K562 (cell line): ENCODE results near the gene FETUB.

Source experiments
- FOSL1 ChIP-seq: fragments of 200-800 bp; sonication (Bioruptor generic); conservative IDR thresholded peaks from 2 replicates; pipeline ENCODE4 v1.6.1; 2016; ENCODE audit warnings: missing genetic modification characterization, missing compliant biosample characterization
- GTF2F1 ChIP-seq: IDR thresholded peaks from 2 replicates; pipeline ENCODE4 v1.6.1; 2011; ENCODE audit warnings: low read depth, low read length, improper control_type of control experiment
- MTA3 ChIP-seq: fragments of 450-650 bp; formaldehyde crosslinking; IDR thresholded peaks from 2 replicates; pipeline ENCODE4 v1.6.1; 2017; ENCODE audit warnings: mild to moderate bottlenecking, borderline replicate concordance
- TCF7L2 ChIP-seq: fragments of 150-350 bp; IDR thresholded peaks from 2 replicates; pipeline ENCODE4 v1.6.1; 2016; ENCODE audit warnings: low read depth, mild to moderate bottlenecking, low read length, moderate library complexity

DNA sequence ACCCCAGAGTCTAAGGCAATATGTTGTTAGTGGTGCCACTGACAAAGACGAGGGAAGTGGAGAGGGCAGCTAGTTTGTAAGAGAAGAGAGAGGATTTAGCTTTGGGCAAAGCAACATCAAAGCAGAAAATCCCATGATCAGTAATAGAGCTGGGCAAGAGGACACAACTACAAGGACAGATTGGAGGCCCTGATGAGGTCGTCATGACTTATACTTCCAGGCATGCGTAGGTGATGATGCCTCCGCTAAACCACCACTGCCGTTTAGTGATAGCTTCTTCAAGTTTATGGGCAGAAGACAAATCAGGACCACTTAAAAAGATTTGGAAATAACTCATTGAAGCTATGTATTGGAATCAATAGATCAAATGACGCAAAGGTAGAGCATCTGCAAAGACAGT, 28.2 kb downstream of the FETUB start:
- TF ChIP-seq FOSL1 (tag): no peak
- TF ChIP-seq GTF2F1: no peak
- no peak for TF ChIP-seq TCF7L2
- TF ChIP-seq MTA3: no peak
